SU-DHL-6 (cell line): ENCODE results near the gene EVX2.

Experiments
- H2AFZ ChIP-seq: fragments of 200-600 bp; sonication (generic); 2 replicates; pipeline ENCODE4 v1.6.1; 2014; ENCODE audit warnings: low read depth, mild to moderate bottlenecking, moderate library complexity, mixed read lengths, antibody characterized with exemption, low read length; ENCODE audit not compliant: severe bottlenecking
- H3F3A ChIP-seq: fragments of 200-600 bp; shearing (Covaris generic); 2 replicates; pipeline ENCODE4 v1.6.0; 2016; ENCODE audit warnings: antibody characterized with exemption, mild to moderate bottlenecking; ENCODE audit not compliant: insufficient read depth
- H3K27ac ChIP-seq: fragments of 200-600 bp; sonication (generic); 2 replicates; pipeline ENCODE4 v1.5.1; 2016; ENCODE audit warnings: low read depth, mild to moderate bottlenecking, low read length, moderate library complexity, mixed read lengths
- H3K27me3 ChIP-seq: fragments of 200-600 bp; sonication (generic), shearing (Covaris generic); 2 replicates; pipeline ENCODE4 v1.6.0; 2014; ENCODE audit warnings: mild to moderate bottlenecking, low read length
- H3K36me3 ChIP-seq: fragments of 200-600 bp; sonication (generic); 2 replicates; pipeline ENCODE4 v1.6.1; 2014; ENCODE audit warnings: mild to moderate bottlenecking, low read length, mixed read lengths
- H3K4me2 ChIP-seq: fragments of 300-600, 200-600 bp; shearing (Covaris generic), sonication (generic); 2 replicates; pipeline ENCODE4 v1.6.0; 2014; ENCODE audit warnings: low read length, low read depth, mild to moderate bottlenecking; ENCODE audit not compliant: poor library complexity, severe bottlenecking
- H3K4me3 ChIP-seq: fragments of 200-600 bp; sonication (generic); 2 replicates; pipeline ENCODE4 v1.5.1; 2014; ENCODE audit warnings: antibody characterized with exemption, low read length, mild to moderate bottlenecking, mixed read lengths; ENCODE audit not compliant: insufficient read depth, poor library complexity, severe bottlenecking
- H3K79me2 ChIP-seq: fragments of 200-600 bp; sonication (generic); 2 replicates; pipeline ENCODE4 v1.6.1; 2014; ENCODE audit warnings: mild to moderate bottlenecking, low read length, moderate library complexity; ENCODE audit not compliant: insufficient read depth
- H3K9ac ChIP-seq: fragments of 200-600 bp; sonication (generic); 2 replicates; pipeline ENCODE4 v1.7.0; 2014; ENCODE audit warnings: mild to moderate bottlenecking, low read length
- H3K9me2 ChIP-seq: fragments of 200-600 bp; sonication (generic); replicated peaks from 2 replicates; pipeline ENCODE4 v1.6.1; 2014; ENCODE audit warnings: low read length; ENCODE audit not compliant: insufficient read depth
- H3K9me3 ChIP-seq: fragments of 200-600 bp; sonication (generic); 2 replicates; pipeline ENCODE4 v1.6.1; 2014; ENCODE audit warnings: low read length, mixed read lengths; ENCODE audit not compliant: insufficient read depth
- H4K20me1 ChIP-seq: fragments of 200-600 bp; sonication (generic); 2 replicates; pipeline ENCODE4 v1.6.1; 2014; ENCODE audit warnings: low read depth, mild to moderate bottlenecking, antibody characterized with exemption, low read length, moderate library complexity, mixed read lengths
- CTCF ChIP-seq: fragments of 200-600 bp; sonication (generic); IDR thresholded peaks from one replicate; pipeline ENCODE4 v1.5.1; 2017; ENCODE audit warnings: antibody characterized with exemption, mild to moderate bottlenecking, low read length, moderate library complexity; ENCODE audit not compliant: insufficient read depth, poor library complexity, severe bottlenecking
- EZH2phosphoT487 ChIP-seq: fragments of 200-600 bp; sonication (generic), shearing (Covaris generic); conservative IDR thresholded peaks from 2 replicates; pipeline ENCODE4 v1.6.1; 2018; ENCODE audit warnings: mild to moderate bottlenecking, antibody characterized with exemption, low read length, moderate library complexity, mixed read lengths

Gene EVX2

GRCh38 chr2:176105730-176106580 lies 22.2 kb upstream of the EVX2 start:
- H2AFZ ChIP-seq, result no peak overlapping the region
- no peaks in the 10 kb centered on the region for H3K27me3 ChIP-seq
- H3K4me3 ChIP-seq, result no peak overlapping the region
- H3K79me2 ChIP-seq, result no peaks in the 10 kb centered on the region
- no peaks in the 10 kb centered on the region for H3F3A ChIP-seq
- H3K36me3 ChIP-seq, result no peaks in the 10 kb centered on the region
- no peak for TF ChIP-seq EZH2phosphoT487
- no peak for TF ChIP-seq CTCF
- no peaks in the 10 kb centered on the region for H3K9me3 ChIP-seq
- no peaks in the 10 kb centered on the region for H4K20me1 ChIP-seq
- H3K27ac ChIP-seq, result no peak overlapping the region
- no peak overlapping the region for H3K4me2 ChIP-seq
- H3K9me2 ChIP-seq, result no peaks in the 10 kb centered on the region
- no peak overlapping the region for H3K9ac ChIP-seq

- Histone ChIP-seq H3K36me3 (no peaks in the 10 kb centered on the region), H4K20me1 (no peaks in the 10 kb centered on the region), H3F3A (no peaks in the 10 kb centered on the region), H3K79me2 (no peaks in the 10 kb centered on the region), H3K27me3 (no peaks in the 10 kb centered on the region), H3K4me2 (no peak overlapping the region), H3K9me2 (no peaks in the 10 kb centered on the region), H3K4me3 (no peak overlapping the region), H3K27ac (no peak overlapping the region), H2AFZ (no peak overlapping the region), H3K9ac (no peak overlapping the region), H3K9me3 (no peaks in the 10 kb centered on the region)
- TF ChIP-seq EZH2phosphoT487 (no peak), CTCF (no peak)
These were observed 21.4 kb upstream of the EVX2 start for GRCh38 chr2:176105078-176105729.

GRCh38 chr2:176104316-176105077 lies 20.7 kb upstream of the EVX2 start:
- Histone ChIP-seq H3K9me2 (no peaks in the 10 kb centered on the region), H3K9ac (no peak overlapping the region), H3K27me3 (no peaks in the 10 kb centered on the region), H3K4me3 (no peak overlapping the region), H3K27ac (no peak overlapping the region), H3K36me3 (no peaks in the 10 kb centered on the region), H3K4me2 (no peak overlapping the region), H4K20me1 (no peaks in the 10 kb centered on the region), H3F3A (no peaks in the 10 kb centered on the region), H2AFZ (no peak overlapping the region), H3K9me3 (no peaks in the 10 kb centered on the region), H3K79me2 (no peaks in the 10 kb centered on the region)
- no peak for TF ChIP-seq CTCF
- TF ChIP-seq EZH2phosphoT487, result no peak
